HG03025 (cell line): ENCODE results near the gene MYO5C.
"Not testable (repeated sequence)": the region's sequence is repeated elsewhere in the genome, so short reads cannot be mapped to it uniquely, and the experiment has no call there.

Experiments
- ATAC-seq: cut with Tn5 transposase; IDR thresholded peaks from one replicate; pipeline ENCODE4 v1.9.1; 2021; ENCODE audit warnings: mild to moderate bottlenecking, moderate library complexity; ENCODE audit not compliant: unreplicated experiment, low FRiP score

Gene MYO5C

DNA sequence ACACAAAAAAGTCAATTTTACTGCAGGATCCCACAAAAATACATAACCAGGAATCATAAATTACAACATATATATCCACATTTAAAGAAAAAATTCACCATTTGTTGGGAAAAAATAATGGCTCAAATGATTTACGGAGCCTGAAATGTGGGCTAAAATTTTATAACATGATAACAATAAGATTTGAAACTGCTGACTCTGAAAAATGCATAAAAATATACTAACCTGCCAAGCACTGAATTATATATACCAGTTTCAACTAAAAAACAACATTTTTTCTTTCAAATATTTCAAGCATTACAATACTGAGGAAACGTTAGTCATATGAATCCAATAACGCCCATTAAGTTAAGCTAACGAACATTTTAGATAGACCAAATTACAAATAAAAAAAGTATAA lies 12.2 kb upstream of the MYO5C start:
- ATAC-seq, result no peak

GRCh38 chr15:52306270-52306669 lies 10.7 kb upstream of the MYO5C start:
- no peak for ATAC-seq

DNA sequence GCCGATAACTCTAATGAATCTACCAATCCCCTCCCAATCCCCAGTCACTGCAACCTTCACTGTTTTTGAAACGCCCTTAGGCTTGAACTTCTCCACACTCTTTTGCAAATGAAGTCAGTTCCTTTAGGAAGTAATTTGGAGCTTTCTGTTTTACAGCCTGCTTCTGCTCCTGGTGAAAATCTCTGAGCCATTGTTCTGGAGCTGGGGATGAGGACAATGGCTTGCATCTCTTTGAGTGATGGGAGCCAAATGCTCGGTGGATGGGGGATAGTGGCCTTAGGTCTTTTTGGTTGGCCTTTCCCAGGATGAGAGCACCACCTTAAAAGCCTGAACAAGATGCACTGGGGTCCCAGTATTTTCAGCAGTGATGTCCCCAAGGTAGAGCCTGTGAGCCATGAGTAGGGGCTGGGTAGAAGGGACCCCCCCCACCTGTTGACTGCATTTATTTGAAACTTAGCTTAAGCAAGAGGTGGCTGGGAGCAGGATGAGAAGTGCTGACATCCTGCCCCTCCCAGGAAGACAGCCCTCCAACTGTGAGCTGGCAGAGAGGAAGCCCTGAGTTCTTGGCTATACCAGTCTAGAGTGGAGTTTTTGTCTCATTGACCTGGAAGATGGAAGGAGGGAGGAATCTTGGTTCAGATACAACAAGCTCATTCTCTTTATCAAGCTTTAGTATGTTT lies 7.6 kb upstream of the MYO5C start:
- ATAC-seq, result no peak

- no peak for ATAC-seq
Measured at GRCh38 chr15:52301265-52301847, 5.8 kb upstream of the MYO5C start.

- no peak for ATAC-seq
Measured at GRCh38 chr15:52294881-52295420, 653 bp downstream of the MYO5C start.

GRCh38 chr15:52292780-52293392 lies 2.7 kb downstream of the MYO5C start:
- ATAC-seq, result no peak

GRCh38 chr15:52291204-52291603 lies 4.4 kb downstream of the MYO5C start:
- ATAC-seq, result no peak

- ATAC-seq, result no peak
Measured at GRCh38 chr15:52290800-52291199, 4.8 kb downstream of the MYO5C start.

DNA sequence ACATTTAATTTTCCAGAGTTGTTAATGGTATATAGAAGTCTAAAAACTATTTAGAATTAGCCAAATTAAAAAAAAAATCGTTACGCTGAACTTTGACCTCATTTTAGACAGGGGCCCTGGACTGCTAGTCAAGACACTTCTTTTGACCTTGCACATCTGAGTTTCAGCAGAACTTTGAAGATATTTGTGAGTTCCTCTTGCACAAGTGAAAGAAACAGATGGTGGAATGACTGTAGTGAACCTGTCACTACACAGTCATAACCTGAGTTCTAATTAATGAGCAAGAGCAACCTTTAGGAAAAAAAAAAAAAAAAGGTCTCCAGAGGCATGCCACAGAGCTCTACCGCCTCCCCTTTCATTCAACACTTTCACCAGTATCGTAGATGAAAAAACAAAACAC lies 5.3 kb downstream of the MYO5C start:
- peak; percentile 46 for ATAC-seq

GRCh38 chr15:52289629-52290081 lies 5.9 kb downstream of the MYO5C start:
- ATAC-seq, result no peak

DNA sequence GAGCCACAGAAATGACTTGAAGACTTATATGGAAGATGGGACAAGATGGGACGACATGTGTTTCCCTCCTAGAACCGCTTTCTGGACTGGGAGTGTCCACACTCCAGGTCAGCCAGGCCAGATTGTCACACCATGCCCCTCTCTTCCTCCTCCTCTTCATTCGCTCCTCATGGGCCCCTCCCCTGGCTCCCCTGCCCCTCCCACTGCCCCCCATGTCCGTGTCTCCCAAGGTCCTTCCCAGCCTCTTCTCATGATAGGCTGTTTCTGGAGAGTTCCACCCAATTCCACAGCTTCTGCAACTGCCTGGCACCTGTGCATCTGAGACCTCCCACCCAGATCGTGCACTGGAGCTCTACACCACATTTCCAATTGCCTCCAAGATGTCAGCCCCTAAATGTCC lies 6.6 kb downstream of the MYO5C start:
- ATAC-seq, result no peak

DNA sequence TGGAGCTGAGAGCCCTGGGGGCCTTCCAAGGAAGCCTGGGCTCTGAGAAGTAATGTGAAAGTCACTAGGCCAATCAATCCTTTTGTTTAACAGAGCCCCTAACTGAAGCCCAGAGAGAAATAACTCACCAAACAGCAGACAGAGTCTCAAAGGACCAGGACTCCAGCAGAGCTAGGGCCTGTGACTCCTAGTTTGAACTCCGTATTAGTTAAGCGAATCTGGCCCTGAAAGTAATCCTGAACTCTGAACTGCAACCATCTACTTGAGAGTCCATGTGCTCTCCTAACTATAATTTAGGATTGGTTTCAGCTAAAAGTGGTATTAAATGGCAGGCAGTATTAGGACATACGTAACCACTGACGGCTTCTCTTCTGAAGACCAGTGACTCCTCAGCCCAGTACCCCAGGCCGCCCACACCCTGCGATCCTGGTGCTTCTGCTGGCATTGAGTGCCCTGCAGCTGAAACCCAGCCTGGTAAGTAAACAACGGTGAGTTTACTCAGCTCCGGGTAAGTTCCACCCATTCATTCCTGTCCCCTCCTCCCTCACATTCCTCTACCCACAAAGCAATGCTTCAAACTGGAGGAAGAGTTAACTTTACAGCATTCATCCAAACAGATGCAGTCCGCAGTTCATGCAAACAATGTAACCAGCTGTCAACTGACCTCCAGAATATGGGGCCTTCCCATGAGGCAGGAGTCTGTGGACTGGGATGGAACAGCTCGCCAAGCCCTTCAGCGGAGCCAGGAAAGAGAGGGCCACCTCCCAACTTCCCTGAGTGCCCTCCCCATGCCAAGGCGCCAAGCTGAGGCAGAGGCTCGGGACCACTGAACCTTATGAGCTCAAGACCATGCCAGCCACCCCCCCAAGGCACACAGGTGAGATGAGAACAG lies 7.3 kb downstream of the MYO5C start:
- no peak for ATAC-seq

DNA sequence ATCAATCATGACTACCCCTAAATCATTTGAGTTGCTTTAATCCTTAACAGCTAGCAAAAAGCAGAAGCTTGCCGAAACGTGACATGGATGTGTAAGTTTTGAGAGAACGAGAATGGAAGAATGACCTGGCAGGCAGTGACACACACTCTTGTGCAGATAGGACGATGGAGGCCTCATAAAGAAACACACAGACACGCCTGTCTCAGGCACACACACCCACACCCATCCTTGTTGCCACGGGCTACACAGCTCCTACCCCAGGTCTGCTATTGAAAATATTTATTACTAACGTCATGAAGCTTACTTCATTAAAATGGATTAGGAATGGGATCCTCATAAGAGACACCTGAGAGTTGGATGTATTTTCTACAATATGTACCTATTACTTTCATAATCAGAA lies 8.5 kb downstream of the MYO5C start:
- no peak for ATAC-seq

DNA sequence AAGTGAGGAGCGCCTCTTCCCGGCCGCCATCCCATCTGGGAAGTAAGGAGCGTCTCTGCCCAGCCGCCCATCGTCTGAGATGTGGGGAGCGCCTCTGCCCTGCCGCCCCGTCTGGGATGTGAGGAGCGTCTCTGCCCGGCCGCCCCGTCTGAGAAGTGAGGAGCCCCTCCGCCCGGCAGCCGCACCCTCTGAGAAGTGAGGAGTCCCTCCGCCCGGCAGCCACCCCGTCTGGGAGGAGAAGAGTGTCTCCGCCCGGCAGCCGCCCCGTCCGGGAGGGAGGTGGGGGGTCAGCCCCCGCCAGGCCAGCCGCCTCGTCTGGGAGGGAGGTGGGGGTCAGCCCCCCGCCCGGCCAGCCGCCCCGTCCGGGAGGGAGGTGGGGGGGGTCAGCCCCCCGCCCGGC lies 9.7 kb downstream of the MYO5C start:
- not testable (repeated sequence) for ATAC-seq

DNA sequence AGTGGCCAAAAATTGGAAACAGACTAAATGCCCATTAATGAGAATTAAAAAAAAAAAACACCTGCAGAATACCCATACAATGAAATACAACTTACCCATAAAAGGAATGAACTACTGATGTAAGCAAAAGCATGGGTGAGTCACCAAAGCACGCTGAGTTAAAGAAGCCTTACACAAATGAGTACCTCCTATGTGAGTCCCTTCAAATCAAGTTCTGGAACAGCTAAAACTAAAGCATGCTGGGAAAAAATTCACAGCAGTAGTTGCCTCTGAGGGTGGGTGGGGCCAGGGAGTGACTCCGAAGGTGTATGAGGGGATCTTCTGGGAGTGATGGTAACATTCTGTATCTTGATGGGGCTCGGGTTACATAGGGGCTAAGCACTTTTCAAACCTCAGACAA lies 11.4 kb downstream of the MYO5C start:
- ATAC-seq, result no peak

GRCh38 chr15:52283281-52283680 lies 12.3 kb downstream of the MYO5C start:
- ATAC-seq, result no peak

DNA sequence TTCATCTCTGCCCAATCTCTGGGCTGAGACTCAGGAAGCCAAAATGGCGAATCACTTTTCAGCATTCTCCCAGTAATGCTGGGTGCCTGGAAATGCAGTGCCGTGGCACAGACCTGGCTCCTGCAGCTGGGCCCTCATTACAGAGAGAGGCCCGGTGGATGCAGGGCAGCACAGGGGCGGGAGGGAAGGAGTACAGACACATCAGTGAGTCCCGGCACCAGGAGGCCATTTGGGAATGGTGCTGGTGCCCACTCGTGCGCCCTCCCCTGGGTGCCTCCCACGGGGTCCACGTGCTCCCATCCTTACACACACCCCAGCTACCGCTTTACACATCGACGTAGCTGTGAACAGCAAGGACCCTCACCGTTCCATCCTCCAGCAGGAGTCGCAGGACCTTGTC lies 13.2 kb downstream of the MYO5C start:
- ATAC-seq, result no peak

DNA sequence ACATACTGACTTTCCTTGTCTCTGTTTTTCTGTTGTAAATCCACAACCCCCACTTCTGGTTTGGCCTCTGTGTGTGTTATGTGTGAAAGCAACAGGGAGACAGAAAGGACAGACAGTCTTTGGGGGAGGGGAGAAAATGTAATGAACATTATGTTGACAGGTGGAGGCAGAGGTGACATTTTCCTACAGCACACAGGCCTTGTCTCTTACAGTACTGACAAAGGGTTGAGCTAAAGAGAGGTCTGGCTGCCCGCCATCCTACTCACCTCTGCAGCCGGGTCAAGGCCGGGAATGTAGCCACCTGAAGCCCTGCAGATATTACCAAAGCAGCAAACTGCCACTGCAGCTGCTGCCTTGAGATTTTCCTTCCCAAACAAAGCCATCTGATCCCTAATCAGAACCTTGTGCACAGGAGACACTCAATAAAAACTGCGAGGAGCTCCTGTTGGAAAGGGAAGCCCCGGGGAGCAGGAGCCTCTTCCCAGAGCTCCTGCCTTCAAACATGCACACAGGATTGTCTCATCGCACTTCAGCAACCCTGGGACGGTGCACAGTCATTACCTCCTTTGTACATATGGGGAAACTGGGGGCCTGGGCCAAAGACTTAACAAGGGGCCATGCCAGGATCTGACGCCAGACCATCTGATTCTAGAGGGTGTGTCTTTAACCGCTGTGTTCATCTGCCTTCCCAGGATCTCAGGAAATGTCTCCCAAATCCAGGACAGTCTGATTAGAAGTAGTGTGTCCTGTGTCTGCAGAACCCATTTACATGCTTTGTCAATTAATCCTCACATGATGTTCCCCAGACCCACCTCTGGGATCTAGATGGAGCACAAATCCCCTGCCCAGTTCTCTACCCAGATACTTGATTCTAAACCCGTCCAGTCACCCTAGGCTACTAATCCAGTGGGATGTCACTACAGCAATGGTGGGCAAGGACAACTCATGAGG lies 14.2 kb downstream of the MYO5C start:
- no peak for ATAC-seq

DNA sequence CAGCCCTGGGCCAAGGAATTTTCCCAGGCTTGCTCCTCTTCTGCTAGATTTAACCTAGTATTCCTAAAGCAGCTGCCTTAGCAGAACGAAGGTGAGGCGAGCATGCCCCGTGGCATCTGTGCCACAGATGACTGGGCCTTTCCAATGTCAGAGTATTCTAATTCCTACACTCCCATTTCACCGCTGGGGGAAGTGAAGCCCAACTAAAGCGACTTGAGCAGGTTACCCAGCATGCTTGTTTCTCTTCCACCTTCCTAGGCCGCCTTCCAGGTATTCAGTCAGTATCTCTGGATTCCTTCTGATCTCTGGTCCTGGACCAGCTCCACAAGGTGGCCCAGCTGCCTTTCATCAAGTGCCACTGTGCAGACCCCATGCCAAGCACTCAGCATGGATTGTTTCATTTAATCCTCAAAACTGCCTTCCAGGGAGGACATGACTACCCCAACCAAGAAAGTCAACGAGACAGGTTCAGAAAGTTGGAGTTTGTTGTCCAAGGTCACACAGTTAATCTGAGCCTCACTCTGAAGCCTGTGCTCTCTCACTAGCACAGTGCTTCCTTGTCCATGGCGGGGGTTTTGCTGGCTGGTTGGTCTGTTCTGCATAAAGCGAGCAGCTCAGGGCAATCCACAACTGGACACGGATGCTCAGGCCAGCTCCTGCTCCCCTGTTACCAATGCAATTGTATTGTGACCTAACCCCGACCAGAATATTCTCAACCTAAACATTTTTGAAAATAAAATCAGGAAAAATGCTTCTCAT lies 15.1 kb downstream of the MYO5C start:
- no peak for ATAC-seq
